ENCODE results near the gene AMD1.

DNA sequence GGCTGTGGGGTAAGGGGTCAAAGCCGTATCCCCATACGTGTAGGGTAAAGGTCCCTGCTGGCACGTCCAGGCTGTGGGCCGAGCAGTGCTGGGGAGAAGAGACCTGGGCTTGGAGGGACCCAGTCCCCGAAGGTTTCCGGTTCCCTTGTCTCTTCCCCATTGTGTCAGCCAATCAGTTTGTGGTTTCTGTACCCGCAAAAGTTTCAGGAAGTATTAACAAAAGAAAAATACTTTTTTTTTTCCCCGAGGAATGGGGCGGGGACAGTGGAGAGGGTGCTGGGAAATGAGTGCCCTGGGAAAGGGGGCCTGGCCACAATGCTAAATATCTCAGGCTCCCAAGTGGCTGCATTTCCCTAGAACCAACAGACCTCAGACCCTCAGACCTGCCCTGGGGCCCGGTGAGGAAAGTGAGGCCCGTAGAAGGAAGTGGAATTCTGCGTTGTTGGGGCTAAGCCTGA, 15.2 kb upstream of the AMD1 start:
- TF ChIP-seq, protein P1, sequence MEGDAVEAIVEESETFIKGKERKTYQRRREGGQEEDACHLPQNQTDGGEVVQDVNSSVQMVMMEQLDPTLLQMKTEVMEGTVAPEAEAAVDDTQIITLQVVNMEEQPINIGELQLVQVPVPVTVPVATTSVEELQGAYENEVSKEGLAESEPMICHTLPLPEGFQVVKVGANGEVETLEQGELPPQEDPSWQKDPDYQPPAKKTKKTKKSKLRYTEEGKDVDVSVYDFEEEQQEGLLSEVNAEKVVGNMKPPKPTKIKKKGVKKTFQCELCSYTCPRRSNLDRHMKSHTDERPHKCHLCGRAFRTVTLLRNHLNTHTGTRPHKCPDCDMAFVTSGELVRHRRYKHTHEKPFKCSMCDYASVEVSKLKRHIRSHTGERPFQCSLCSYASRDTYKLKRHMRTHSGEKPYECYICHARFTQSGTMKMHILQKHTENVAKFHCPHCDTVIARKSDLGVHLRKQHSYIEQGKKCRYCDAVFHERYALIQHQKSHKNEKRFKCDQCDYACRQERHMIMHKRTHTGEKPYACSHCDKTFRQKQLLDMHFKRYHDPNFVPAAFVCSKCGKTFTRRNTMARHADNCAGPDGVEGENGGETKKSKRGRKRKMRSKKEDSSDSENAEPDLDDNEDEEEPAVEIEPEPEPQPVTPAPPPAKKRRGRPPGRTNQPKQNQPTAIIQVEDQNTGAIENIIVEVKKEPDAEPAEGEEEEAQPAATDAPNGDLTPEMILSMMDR (IDR thresholded peaks at IDR 0.05 in 4 of 5, conservative IDR thresholded peaks at IDR 0.05 in 1 of 5) = no peak
- TF ChIP-seq POLR2A (IDR thresholded peaks at IDR 0.05) = no peak
